Calu3 (cell line): Measurements from ENCODE around the gene RGMA. TPM values are rescaled to one million over a fixed set of nuclear protein-coding genes. Genes with fewer than 3 reads are reported as not detected.

Source experiments
- BruUV-seq: library from RNA; stranded (reverse); fragments of 400-500 nt; replicated peaks from 2 replicates; lab custom pipeline; 2021; lab: Mats Ljungman, UMichigan
- CTCF ChIA-PET: fragments of 300-600 bp; sonication (Branson Sonifier 250); formaldehyde crosslinking; loops from one replicate; lab custom pipeline; 2022; ENCODE audit warnings: antibody characterized with exemption; lab: Charles Lee
- DNase-seq: peaks from one replicate; pipeline ENCODE4 v3.0.0; 2022
- H3K27ac Mint-ChIP-seq: one replicate; pipeline ENCODE4 v1.8.0; 2022; ENCODE audit warnings: mixed read lengths; ENCODE audit not compliant: unreplicated experiment
- H3K27me3 Mint-ChIP-seq: one replicate; pipeline ENCODE4 v1.8.0; 2022; ENCODE audit warnings: mixed read lengths; ENCODE audit not compliant: unreplicated experiment
- H3K36me3 Mint-ChIP-seq: one replicate; pipeline ENCODE4 v1.8.0; 2022; ENCODE audit warnings: mild to moderate bottlenecking, moderate library complexity, mixed read lengths; ENCODE audit not compliant: insufficient read depth, unreplicated experiment
- H3K4me1 Mint-ChIP-seq: one replicate; pipeline ENCODE4 v1.8.0; 2022; ENCODE audit warnings: mild to moderate bottlenecking, low read depth, mixed read lengths; ENCODE audit not compliant: unreplicated experiment
- H3K4me3 Mint-ChIP-seq: one replicate; pipeline ENCODE4 v1.8.0; 2022; ENCODE audit warnings: mild to moderate bottlenecking, low read depth, moderate library complexity, mixed read lengths; ENCODE audit not compliant: unreplicated experiment
- H3K9me3 Mint-ChIP-seq: one replicate; pipeline ENCODE4 v1.8.0; 2022; ENCODE audit warnings: low read depth, mixed read lengths; ENCODE audit not compliant: unreplicated experiment
- CTCF ChIP-seq: fragments of 200-600 bp; IDR thresholded peaks from one replicate; pipeline ENCODE4 v1.8.0; 2022; ENCODE audit warnings: antibody characterized with exemption; ENCODE audit not compliant: unreplicated experiment
- intact Hi-C: fragments of 100-400 bp; cut with micrococcal nuclease; formaldehyde crosslinking; loops from one replicate; pipeline ENCODE4 v1.10.0; 2022; ENCODE audit not compliant: unreplicated experiment
- total RNA-seq: library from RNA; stranded (reverse); gene quantifications from 2 replicates; pipeline ENCODE4 v1.2.3, GENCODE V29; 2022

The RGMA gene
- total RNA-seq, 1 experiment from 2014 or later, result 0.78 TPM

GRCh38 chr15:93074599-93074998, 14.4 kb downstream of the RGMA start:
- H3K27ac Mint-ChIP-seq, result no peak overlapping the region
- H3K4me1 Mint-ChIP-seq, result peaks cover 21% of the 10 kb centered on the region
- peaks cover 100% of the 10 kb centered on the region for H3K27me3 Mint-ChIP-seq
- no TSS peak for BruUV-seq
- intact Hi-C loops, result no loop called here
- CTCF ChIA-PET, result interaction anchor here (0.7 to 0.9 kb wide), 3 partner anchors 61 to 1045 kb away, joined by 3 to 5 read pairs (median 4); no protein-coding TSS in a partner anchor
- TF ChIP-seq CTCF, result no peak
- no peak for DNase-seq
- H3K36me3 Mint-ChIP-seq, result peaks cover 16% of the 10 kb centered on the region
- no peaks in the 10 kb centered on the region for H3K9me3 Mint-ChIP-seq
- H3K4me3 Mint-ChIP-seq, result no peak overlapping the region

- H3K4me1 Mint-ChIP-seq, result peaks cover 21% of the 10 kb centered on the region
- no peaks in the 10 kb centered on the region for H3K9me3 Mint-ChIP-seq
- CTCF ChIA-PET, result no interaction called here
- peaks cover 98% of the 10 kb centered on the region for H3K27me3 Mint-ChIP-seq
- peak overlapping the region; percentile 49 for H3K27ac Mint-ChIP-seq
- no peak for DNase-seq
- BruUV-seq, result no TSS peak
- peak overlapping the region; percentile 72 for H3K4me3 Mint-ChIP-seq
- H3K36me3 Mint-ChIP-seq, result peaks cover 16% of the 10 kb centered on the region
- TF ChIP-seq CTCF, result no peak
- intact Hi-C loops, result no loop called here
These were observed 15.5 kb downstream of the RGMA start for GRCh38 chr15:93073465-93073952.

- CTCF ChIA-PET, result interaction anchor here (1.2 to 1.4 kb wide), 2 partner anchors 276 to 1047 kb away, joined by 3 to 5 read pairs; no protein-coding TSS in a partner anchor
- H3K4me3 Mint-ChIP-seq, result peak overlapping the region; percentile 72
- no peaks in the 10 kb centered on the region for H3K9me3 Mint-ChIP-seq
- BruUV-seq, result no TSS peak
- H3K27me3 Mint-ChIP-seq, result peaks cover 98% of the 10 kb centered on the region
- H3K27ac Mint-ChIP-seq, result no peak overlapping the region
- DNase-seq, result peak; percentile 80
- TF ChIP-seq CTCF, result no peak
- peaks cover 21% of the 10 kb centered on the region for H3K4me1 Mint-ChIP-seq
- H3K36me3 Mint-ChIP-seq, result peaks cover 16% of the 10 kb centered on the region
- intact Hi-C loops, result no loop called here
These were observed 16.3 kb downstream of the RGMA start for GRCh38 chr15:93072411-93073394.

- DNase-seq, result no peak
- CTCF ChIA-PET, result interaction anchor here (1.2 to 1.4 kb wide), 2 partner anchors 275 to 1048 kb away, joined by 3 to 5 read pairs; no protein-coding TSS in a partner anchor
- intact Hi-C loops, result no loop called here
- H3K27ac Mint-ChIP-seq, result no peak overlapping the region
- no peaks in the 10 kb centered on the region for H3K9me3 Mint-ChIP-seq
- H3K36me3 Mint-ChIP-seq, result peaks cover 16% of the 10 kb centered on the region
- peaks cover 98% of the 10 kb centered on the region for H3K27me3 Mint-ChIP-seq
- peak overlapping the region; percentile 72 for H3K4me3 Mint-ChIP-seq
- BruUV-seq, result no TSS peak
- no peak for TF ChIP-seq CTCF
- H3K4me1 Mint-ChIP-seq, result peaks cover 21% of the 10 kb centered on the region
These were observed 17.0 kb downstream of the RGMA start for GRCh38 chr15:93072011-93072410.
